GM12878 (cell line): ENCODE measurements around the gene GNG12. TPM values are rescaled to one million over a fixed set of nuclear protein-coding genes. Genes with fewer than 3 reads are reported as not detected.
"Not testable (repeated sequence)": the region's sequence is repeated elsewhere in the genome, so short reads cannot be mapped to it uniquely, and the experiment has no call there.

ENCODE experiments used
- ATAC-seq: fragments of 200-7000 bp; cut with Tn5 transposase; 3 replicates; pipeline ENCODE4 v1.9.1; 2020; ENCODE audit warnings: mild to moderate bottlenecking, moderate library complexity
- BruUV-seq: library from RNA; stranded (reverse); fragments of 400-500 nt; replicated peaks from 2 replicates; lab custom pipeline; 2021; lab: Mats Ljungman, UMichigan
- CTCF ChIA-PET: fragments of 300-600 bp; sonication (Branson Sonifier 250); formaldehyde crosslinking; extraction: SDS; loops from one replicate; lab custom pipeline; 2021; ENCODE audit warnings: inconsistent platforms; lab: Yijun Ruan, JAX
- POLR2A ChIA-PET: fragments of 350-600 bp; formaldehyde crosslinking; extraction: SDS; loops from one replicate; lab custom pipeline; 2021; ENCODE audit warnings: inconsistent platforms; lab: Charles Lee
- RAD21 ChIA-PET: fragments of 300-600 bp; sonication (Branson Sonifier 250); formaldehyde crosslinking; loops from one replicate; lab custom pipeline; 2023; ENCODE audit warnings: antibody characterized with exemption; ENCODE audit not compliant: unreplicated experiment; lab: Charles Lee
- SMC1A ChIA-PET: fragments of 300-600 bp; sonication (Branson Sonifier 250); formaldehyde crosslinking; loops from one replicate; lab custom pipeline; 2023; ENCODE audit not compliant: unreplicated experiment, uncharacterized antibody; lab: Charles Lee
- DNase-seq: peaks from one replicate; pipeline ENCODE4 v3.0.0-alpha.2; 2011; ENCODE audit warnings: low read depth, low spot score
- FAIRE-seq: peaks from 3 replicates; lab custom pipeline; 2011; peaks lifted over from hg19 to GRCh38; lab: Jason Lieb, UNC
- H2AFZ ChIP-seq: 2 replicates; pipeline ENCODE4 v1.6.0; 2011; ENCODE audit warnings: low read depth, low read length, control low read depth; ENCODE audit not compliant: control insufficient read depth
- H3K27ac ChIP-seq: 2 replicates; pipeline ENCODE4 v1.5.1; 2011; ENCODE audit warnings: control low read depth; ENCODE audit not compliant: control insufficient read depth, insufficient read depth
- H3K27me3 ChIP-seq, 2 experiments: replicated peaks in 1 of 2; 2 replicates each; pipeline versions ENCODE4 v1.6.0 to v1.6.1; 2011; ENCODE audit warnings: low read length in 1 of 2; ENCODE audit not compliant: control insufficient read depth in 2 of 2, insufficient read depth in 2 of 2
- H3K36me3 ChIP-seq, 2 experiments: 2 replicates each; pipeline ENCODE4 v1.5.1; 2011; ENCODE audit warnings: low read length in 1 of 2; ENCODE audit not compliant: control insufficient read depth in 2 of 2, insufficient read depth in 2 of 2
- H3K4me1 ChIP-seq: 2 replicates; pipeline ENCODE4 v1.6.1; 2011; ENCODE audit warnings: mild to moderate bottlenecking, low read length, moderate library complexity, mixed read lengths; ENCODE audit not compliant: control insufficient read depth, insufficient read depth
- H3K4me2 ChIP-seq: 2 replicates; pipeline ENCODE4 v1.6.0; 2011; ENCODE audit warnings: control low read depth; ENCODE audit not compliant: control insufficient read depth, insufficient read depth
- H3K4me3 ChIP-seq: fragments of 200-600 bp; sonication (generic); 2 replicates; pipeline ENCODE4 v1.5.1; 2016
- H3K79me2 ChIP-seq: 2 replicates; pipeline ENCODE4 v1.6.0; 2011; ENCODE audit warnings: low read length; ENCODE audit not compliant: control insufficient read depth, insufficient read depth
- H3K9ac ChIP-seq: 2 replicates; pipeline ENCODE4 v1.8.0; 2011; ENCODE audit warnings: low read length, control low read depth, mixed read lengths; ENCODE audit not compliant: control insufficient read depth, insufficient read depth
- H3K9me3 ChIP-seq: replicated peaks from 3 replicates; pipeline ENCODE4 v1.5.1; 2011; ENCODE audit warnings: mild to moderate bottlenecking, low read length; ENCODE audit not compliant: control insufficient read depth, insufficient read depth
- H4K20me1 ChIP-seq: 2 replicates; pipeline ENCODE4 v1.6.0; 2011; ENCODE audit not compliant: control insufficient read depth, insufficient read depth
- ATF7 ChIP-seq: fragments of 450-650 bp; IDR thresholded peaks from 2 replicates; pipeline ENCODE4 v1.6.1; 2016; ENCODE audit warnings: low read depth, mild to moderate bottlenecking
- HDGF ChIP-seq: fragments of 450-650 bp; IDR thresholded peaks from 2 replicates; pipeline ENCODE4 v1.6.1; 2016; ENCODE audit warnings: antibody characterized with exemption
- RUNX3 ChIP-seq: IDR thresholded peaks from 2 replicates; pipeline ENCODE4 v1.6.1; 2012; ENCODE audit warnings: low read length, inconsistent platforms
- SPI1 ChIP-seq: IDR thresholded peaks from 2 replicates; pipeline ENCODE4 v1.6.1; 2011; ENCODE audit warnings: low read depth, mild to moderate bottlenecking, low read length, moderate library complexity, borderline replicate concordance; ENCODE audit not compliant: insufficient read depth
- WGBS: methylation state at CpG from one replicate; pipeline ENCODE4 v1.1.6; 2016; ENCODE audit warnings: low lambda C conversion rate; ENCODE audit not compliant: insufficient replicate concordance, insufficient coverage; ENCODE audit errors: missing lambda C conversion rate; 5-methylcytosine and 5-hydroxymethylcytosine counted together
- in situ Hi-C: fragments of 300-500 bp; cut with MboI; formaldehyde crosslinking; loops from 9 replicates; pipeline ENCODE4 v1.14.3; 2018; ENCODE audit warnings: mixed read lengths
- intact Hi-C: fragments of 100-400 bp; cut with micrococcal nuclease; formaldehyde crosslinking; loops from one replicate; pipeline ENCODE4 v1.14.2; 2022; ENCODE audit not compliant: unreplicated experiment
- polyA plus RNA-seq, 11 experiments: library from polyadenylated mRNA; depleted of rRNA in 4 of 11; unstranded in 6 of 11; stranded (reverse) in 5 of 11; fragments of >200 nt; fragmentation: Nextera tagmentation in 4 of 11; fragmentation: Illumina TruSeq in 1 of 11; extraction: Ambion mirVana in 4 of 11; extraction: Trizol in 1 of 11; gene quantifications; 1 replicate in 1 of 11; 2 replicates in 10 of 11; pipeline versions ENCODE4 v1.2.1 to v1.2.3, GENCODE V29; 2011 to 2016; ENCODE audit warnings: inconsistent platforms in 2 of 11, missing spikeins in 2 of 11, low read depth in 1 of 11
- total RNA-seq, 4 experiments: library from RNA; depleted of rRNA in 3 of 4; stranded (reverse); fragments of >200 nt in 3 of 4; fragmentation: Illumina TruSeq in 1 of 4; extraction: Trizol in 1 of 4; gene quantifications; 2 replicates each; pipeline versions ENCODE4 v1.2.1 to v1.2.3, GENCODE V29; 2013 to 2021

The GNG12 gene
- total and polyA plus RNA-seq, 10 of the 15 experiments (the other 5 are each of a cell fraction or from before 2014, with no cell fraction given) = 0.22 to 32.8 (median 0.35) TPM

GRCh38 chr1:67668660-67669059 is 164.6 kb downstream of the GNG12 start:
- FAIRE-seq (no peak), DNase-seq (no peak), ATAC-seq (peak; percentile 62)
- 0% methylated on average over 1 of the region's 1 CpG for WGBS
- TF ChIP-seq RUNX3 (no peak), ATF7 (peak; percentile 54)
- Histone ChIP-seq H3K4me2 (no peak overlapping the region), H3K9me3 (no peaks in the 10 kb centered on the region), H3K4me1 (no peaks in the 10 kb centered on the region), H3K36me3 (no peaks in the 10 kb centered on the region), H2AFZ (no peak overlapping the region), H4K20me1 (no peaks in the 10 kb centered on the region), H3K9ac (no peak overlapping the region), H3K79me2 (no peaks in the 10 kb centered on the region), H3K4me3 (no peak overlapping the region), H3K27me3 (no peaks in the 10 kb centered on the region), H3K27ac (no peak overlapping the region)
- ChIA-PET SMC1A (interaction anchor here (1.1 to 1.5 kb wide), 2 partner anchors 16 to 92 kb away, joined by 3 to 4 read pairs; partner anchors contain the start of gene GADD45A), RAD21 (no interaction called here), POLR2A (no interaction called here), CTCF (interaction anchor here (1.3 kb wide), 1 partner anchor 10 kb away, joined by 3 read pairs; no protein-coding TSS in a partner anchor)
- intact Hi-C loops = no loop called here
- in situ Hi-C loops = no loop called here
- BruUV-seq = no TSS peak

GRCh38 chr1:67666636-67667035 is 166.6 kb downstream of the GNG12 start:
- Histone ChIP-seq H3K36me3 (no peaks in the 10 kb centered on the region), H3K27ac (no peak overlapping the region), H3K4me2 (no peak overlapping the region), H3K27me3 (no peaks in the 10 kb centered on the region; a peak in 1 of 4 replicates), H3K9me3 (no peaks in the 10 kb centered on the region), H3K79me2 (no peaks in the 10 kb centered on the region), H3K9ac (no peak overlapping the region), H3K4me1 (no peaks in the 10 kb centered on the region), H3K4me3 (no peak overlapping the region), H2AFZ (no peak overlapping the region)
- ChIA-PET POLR2A (no interaction called here), SMC1A (interaction anchor here (1.0 to 1.4 kb wide), 3 partner anchors 12 to 97 kb away, joined by 3 to 4 read pairs (median 3); no protein-coding TSS in a partner anchor), CTCF (no interaction called here), RAD21 (interaction anchor here (0.9 kb wide), 1 partner anchor 18 kb away, joined by 3 read pairs; the partner anchor contains the start of gene GADD45A)
- no peak for ATAC-seq
- intact Hi-C loops (no loop called here), in situ Hi-C loops (no loop called here)
- no TSS peak for BruUV-seq
- WGBS = 64% methylated on average over 5 of the region's 5 CpGs
- FAIRE-seq = no peak
- TF ChIP-seq SPI1 (no peak), HDGF (no peak)
- TF ChIP-seq, all 136 proteins: peak for 0
- no peak for DNase-seq
- no peaks in the 10 kb centered on the region for H4K20me1 ChIP-seq

- CTCF ChIA-PET, SMC1A ChIA-PET, POLR2A ChIA-PET: not testable (repeated sequence)
These were observed 168.0 kb downstream of the GNG12 start for GRCh38 chr1:67665307-67665706.

More at GRCh38 chr1:67665307-67665706, 168.0 kb downstream of the GNG12 start:
- ATAC-seq, H3K79me2 ChIP-seq, H3K4me2 ChIP-seq, FAIRE-seq, H3K27ac ChIP-seq, H3K4me3 ChIP-seq, RAD21 ChIA-PET, H3K27me3 ChIP-seq, H4K20me1 ChIP-seq, H3K9me3 ChIP-seq, in situ Hi-C loops, DNase-seq, BruUV-seq, H3K4me1 ChIP-seq, H2AFZ ChIP-seq, intact Hi-C loops, H3K9ac ChIP-seq, H3K36me3 ChIP-seq: not testable (repeated sequence)
